Measurements from ENCODE around the gene C17orf67.

The C17orf67 gene

DNA sequence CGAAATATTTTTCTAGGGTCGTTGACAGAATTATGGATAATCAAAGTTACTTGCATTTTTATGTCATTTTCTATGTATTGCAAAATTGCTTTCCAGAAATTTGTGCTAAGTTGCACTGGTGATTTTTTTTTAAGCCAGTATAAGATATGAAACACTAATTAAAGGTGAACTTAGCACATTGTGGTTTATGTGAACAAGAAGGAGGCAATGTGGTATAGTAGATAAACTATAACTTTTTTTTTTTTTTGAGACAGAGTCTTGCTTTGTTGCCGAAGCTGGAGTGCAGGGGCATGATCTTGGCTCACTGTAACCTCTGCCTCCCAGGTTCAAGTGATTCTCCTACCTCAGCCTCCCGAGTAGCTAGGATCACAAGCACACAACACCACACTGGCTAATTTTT lies 13.4 kb upstream of the C17orf67 start:
- Mint-ChIP-seq H3K9me3 (no peaks in the 10 kb centered on the region), H3K4me3 (no peak overlapping the region), H3K27me3 (no peaks in the 10 kb centered on the region), H3K27ac (no peak overlapping the region), H3K4me1 (peaks cover 13% of the 10 kb centered on the region)
- ATAC-seq: no peak
- no peak for DNase-seq

DNA sequence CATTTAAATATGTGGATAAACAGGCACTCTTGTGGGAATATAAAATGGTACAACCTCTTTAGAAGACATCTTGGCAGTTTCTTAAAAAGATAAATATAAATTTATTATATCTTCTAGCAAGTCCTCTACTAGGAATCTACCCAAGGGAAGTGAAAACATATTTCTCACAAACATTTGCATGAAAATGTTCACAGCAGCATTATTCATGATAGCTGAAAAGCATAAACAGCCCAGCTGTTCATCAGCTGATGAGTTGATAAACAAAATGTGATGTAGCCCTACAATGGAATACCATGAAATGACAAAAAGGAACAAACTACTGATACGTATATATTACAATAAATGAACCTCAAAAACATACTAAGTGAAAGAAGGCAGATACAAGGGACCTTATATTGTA lies 12.2 kb upstream of the C17orf67 start:
- Mint-ChIP-seq H3K27me3 (no peaks in the 10 kb centered on the region), H3K27ac (no peak overlapping the region), H3K9me3 (no peaks in the 10 kb centered on the region), H3K4me3 (no peak overlapping the region), H3K4me1 (peaks cover 12% of the 10 kb centered on the region)
- DNase-seq: no peak
- ATAC-seq: no peak

DNA sequence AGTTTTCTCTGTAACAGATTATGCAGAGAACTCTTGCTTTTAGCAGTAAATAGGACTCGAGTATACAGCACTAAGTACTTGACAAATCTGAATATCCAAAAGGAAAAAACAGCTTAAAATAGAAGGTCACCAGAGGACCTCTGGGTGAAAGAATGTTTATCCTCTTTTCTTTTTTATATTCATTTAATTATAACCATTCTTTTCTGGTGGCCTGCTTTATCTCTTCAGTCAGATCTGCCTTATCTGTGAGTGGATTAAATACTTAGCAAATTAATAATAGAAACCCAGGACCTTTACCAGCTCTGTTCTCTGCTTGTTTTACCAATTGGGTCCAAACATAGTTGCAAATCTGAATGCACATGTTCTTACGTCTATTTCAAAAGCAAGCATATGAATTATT lies 8.9 kb upstream of the C17orf67 start:
- H3K9me3 Mint-ChIP-seq: no peaks in the 10 kb centered on the region
- no peaks in the 10 kb centered on the region for H3K27me3 Mint-ChIP-seq
- no peak overlapping the region for H3K4me3 Mint-ChIP-seq
- no peak overlapping the region for H3K27ac Mint-ChIP-seq
- peaks cover 14% of the 10 kb centered on the region for H3K4me1 Mint-ChIP-seq
- ATAC-seq: no peak
- DNase-seq: no peak

DNA sequence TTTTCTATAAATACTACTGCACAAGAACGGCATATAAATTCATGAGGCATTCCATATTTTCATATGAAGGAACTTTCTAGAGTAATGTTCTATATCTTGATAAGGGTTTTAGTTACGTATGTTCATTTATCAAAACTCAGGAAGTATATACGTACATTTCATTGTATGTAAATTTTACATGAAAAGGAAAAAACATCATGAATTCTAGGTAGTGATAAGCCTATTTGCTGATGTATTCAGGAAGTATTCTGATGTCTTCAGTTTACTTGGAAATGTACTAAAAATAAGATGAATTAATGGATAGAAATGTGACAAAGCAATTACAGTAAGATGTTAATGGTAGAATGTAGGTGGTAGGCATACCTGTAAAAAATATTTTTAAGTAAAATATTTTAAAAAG lies 5.0 kb upstream of the C17orf67 start:
- H3K4me1 Mint-ChIP-seq: peaks cover 37% of the 10 kb centered on the region
- DNase-seq (no peak), ATAC-seq (no peak)
- H3K27me3 Mint-ChIP-seq: no peaks in the 10 kb centered on the region
- no peaks in the 10 kb centered on the region for H3K9me3 Mint-ChIP-seq
- no peak overlapping the region for H3K27ac Mint-ChIP-seq
- H3K4me3 Mint-ChIP-seq: no peak overlapping the region

- H3K4me3 Mint-ChIP-seq: peak overlapping the region; percentile 96
- DNase-seq (no peak), ATAC-seq (no peak)
Measured at GRCh38 chr17:56835264-56835585, 1.5 kb upstream of the C17orf67 start.

GRCh38 chr17:56834380-56835263 lies 902 bp upstream of the C17orf67 start:
- H3K27me3 Mint-ChIP-seq: no peaks in the 10 kb centered on the region
- H3K4me3 Mint-ChIP-seq: peak overlapping the region; percentile 96
- H3K4me1 Mint-ChIP-seq: peaks cover 71% of the 10 kb centered on the region
- peak overlapping the region; percentile 93 to 98 for H3K27ac Mint-ChIP-seq
- H3K9me3 Mint-ChIP-seq: no peaks in the 10 kb centered on the region
- ATAC-seq (peak; percentile 60), DNase-seq (peak; percentile 77 to 79)

More at GRCh38 chr17:56835264-56835585, 1.5 kb upstream of the C17orf67 start:
- H3K9me3 Mint-ChIP-seq: no peaks in the 10 kb centered on the region
- peak overlapping the region in 1 of 2 donors; percentile 93 for H3K27ac Mint-ChIP-seq
- H3K4me1 Mint-ChIP-seq: peaks cover 65% of the 10 kb centered on the region
- no peaks in the 10 kb centered on the region for H3K27me3 Mint-ChIP-seq

DNA sequence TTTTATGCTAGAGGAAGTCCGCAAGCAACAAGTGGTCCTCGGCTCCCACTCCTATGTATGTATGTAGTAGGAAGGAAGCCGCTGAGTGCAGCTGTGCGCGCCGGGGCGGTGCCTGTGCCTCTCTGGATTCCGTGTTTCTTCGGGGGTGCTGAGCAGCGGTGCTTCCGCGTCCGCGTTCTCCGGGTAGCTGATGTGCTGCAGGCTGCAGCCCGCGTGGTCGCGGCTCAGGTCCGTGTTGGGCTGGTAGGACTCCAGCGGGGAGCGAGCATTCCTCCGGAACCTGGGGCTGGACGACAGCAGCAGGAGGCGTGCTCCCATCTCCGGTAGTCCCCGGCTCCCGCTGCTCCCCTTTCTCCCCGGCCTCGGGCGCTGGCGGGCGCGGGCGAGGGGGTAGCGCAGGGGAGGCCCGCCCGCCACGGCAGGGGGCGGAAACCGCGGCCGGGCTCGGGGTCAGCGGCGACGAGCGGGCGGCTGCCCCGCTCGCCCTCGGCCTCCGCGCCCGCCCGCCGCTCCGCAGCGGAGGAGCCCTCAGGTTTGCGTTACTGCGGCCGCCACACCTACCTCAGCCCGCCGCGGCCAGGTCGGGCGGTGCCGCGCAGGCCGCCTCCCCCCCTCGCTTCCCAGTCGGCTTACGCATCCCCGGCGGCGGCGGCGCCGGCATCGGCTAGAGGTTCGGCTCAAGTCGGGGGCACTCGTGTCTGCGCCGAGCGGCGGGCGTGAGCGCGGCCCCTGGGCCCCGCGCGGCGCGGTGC lies 487 bp downstream of the C17orf67 start:
- ATAC-seq (peak; percentile 77), DNase-seq (peak; percentile 67 to 68)
- Mint-ChIP-seq H3K9me3 (no peaks in the 10 kb centered on the region), H3K4me1 (peaks cover 74% of the 10 kb centered on the region), H3K4me3 (peak overlapping the region; percentile 85 to 96), H3K27ac (peak overlapping the region; percentile 90 to 95), H3K27me3 (no peaks in the 10 kb centered on the region)

GRCh38 chr17:56832446-56832845 lies 1.3 kb downstream of the C17orf67 start:
- Mint-ChIP-seq H3K4me1 (peaks cover 66% of the 10 kb centered on the region), H3K27me3 (no peaks in the 10 kb centered on the region), H3K9me3 (no peaks in the 10 kb centered on the region), H3K4me3 (peak overlapping the region; percentile 81 to 91), H3K27ac (peak overlapping the region; percentile 27 to 95)
- no peak for DNase-seq
- ATAC-seq: no peak

DNA sequence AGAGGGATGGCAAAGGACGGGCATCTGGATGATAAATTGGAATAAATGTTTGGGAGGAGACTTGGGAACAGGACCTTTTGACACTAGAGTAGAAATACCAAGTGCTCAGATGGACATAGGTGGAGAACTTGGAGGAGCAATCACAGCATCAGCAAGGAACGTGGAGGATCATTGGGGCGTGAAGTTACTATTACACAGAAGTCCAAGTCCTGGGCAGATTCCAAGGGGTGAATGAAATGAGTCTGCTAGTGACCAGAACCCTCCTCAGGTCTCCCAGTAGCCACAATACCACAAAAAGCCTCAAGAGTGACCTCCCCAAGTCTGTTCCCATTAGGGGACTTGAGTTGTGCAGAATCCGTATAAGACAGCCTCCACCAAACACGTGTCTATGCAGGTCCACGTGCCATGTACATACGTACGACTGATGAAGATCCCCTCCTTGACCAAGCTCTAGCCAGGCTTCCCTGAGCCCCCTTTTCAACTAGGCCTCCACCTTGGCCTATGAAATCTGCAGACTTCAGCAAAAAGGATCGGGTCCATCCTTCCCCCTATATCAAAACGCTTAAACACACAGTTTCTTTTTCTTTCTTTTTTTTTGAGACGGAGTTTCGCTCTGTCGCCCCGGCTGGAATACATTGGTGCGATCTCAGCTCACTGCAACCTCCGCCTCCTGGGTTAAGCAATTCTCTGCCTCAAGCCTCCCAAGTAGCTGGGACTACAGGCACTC lies 2.2 kb downstream of the C17orf67 start:
- ATAC-seq: no peak
- Mint-ChIP-seq H3K9me3 (no peaks in the 10 kb centered on the region), H3K4me3 (peak overlapping the region in 1 of 2 donors; percentile 91), H3K27me3 (no peaks in the 10 kb centered on the region), H3K27ac (peak overlapping the region in 1 of 2 donors; percentile 34), H3K4me1 (peaks cover 57% of the 10 kb centered on the region)
- no peak for DNase-seq

DNA sequence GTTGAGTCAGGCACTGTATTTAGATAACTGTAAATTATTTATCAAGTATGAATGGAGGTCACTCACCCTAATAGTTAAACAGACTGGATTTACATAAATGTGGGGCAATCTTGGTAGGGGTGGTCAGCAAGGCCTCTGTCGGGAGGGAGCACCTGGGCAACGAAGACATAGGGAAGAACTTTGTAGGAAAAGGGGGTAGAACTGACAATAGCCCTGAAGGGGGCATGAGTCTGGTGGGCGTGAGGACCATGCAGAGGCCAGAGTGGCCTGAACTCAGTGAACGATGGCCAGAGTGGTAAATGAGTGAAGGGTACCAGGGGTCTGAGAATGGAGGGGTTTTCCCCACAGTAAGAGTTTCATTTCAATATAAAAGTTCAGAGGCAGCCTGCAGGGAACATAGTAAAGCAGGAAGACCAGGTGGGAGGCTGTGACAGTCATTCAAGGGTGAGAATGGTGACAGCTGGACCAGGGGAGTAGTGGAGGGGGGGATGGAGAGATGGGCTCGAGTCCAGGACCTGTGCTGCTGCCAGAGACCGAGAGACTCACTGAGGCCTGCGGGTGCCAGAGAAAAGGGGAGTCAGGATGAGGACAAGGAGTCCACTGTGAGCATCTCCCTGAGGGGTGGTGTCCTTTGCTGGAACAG lies 2.9 kb downstream of the C17orf67 start:
- ATAC-seq (no peak), DNase-seq (no peak)
- H3K9me3 Mint-ChIP-seq: no peaks in the 10 kb centered on the region
- peak overlapping the region in 1 of 2 donors; percentile 24 for H3K4me3 Mint-ChIP-seq
- no peaks in the 10 kb centered on the region for H3K27me3 Mint-ChIP-seq
- H3K27ac Mint-ChIP-seq: no peak overlapping the region
- peaks cover 53% of the 10 kb centered on the region for H3K4me1 Mint-ChIP-seq

- ATAC-seq (no peak), DNase-seq (no peak)
- H3K9me3 Mint-ChIP-seq: no peaks in the 10 kb centered on the region
- H3K4me1 Mint-ChIP-seq: peaks cover 41% of the 10 kb centered on the region
- H3K4me3 Mint-ChIP-seq: no peak overlapping the region
- H3K27ac Mint-ChIP-seq: no peak overlapping the region
- no peaks in the 10 kb centered on the region for H3K27me3 Mint-ChIP-seq
Measured at GRCh38 chr17:56826611-56827414, 6.9 kb downstream of the C17orf67 start.

DNA sequence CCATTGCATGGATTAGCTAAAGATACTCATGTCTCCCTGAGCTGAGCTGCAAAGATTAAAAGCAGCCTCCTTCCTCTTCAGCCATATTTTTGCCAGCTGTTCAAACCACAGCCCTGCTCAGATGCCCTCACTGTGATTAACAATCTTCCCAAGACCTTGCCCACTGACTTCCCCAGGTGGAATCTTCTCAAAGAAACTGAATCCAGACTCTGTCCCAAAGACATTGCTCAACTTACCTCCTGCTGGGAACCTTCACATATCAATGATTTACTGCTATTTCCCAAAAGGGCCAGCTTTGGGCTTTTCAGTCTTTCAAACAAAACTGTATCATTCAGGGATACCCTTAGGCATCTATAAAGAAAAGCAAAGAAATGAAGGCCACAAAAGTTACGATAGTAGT lies 9.2 kb downstream of the C17orf67 start:
- peak overlapping the region in 1 of 2 donors; percentile 2 for H3K27ac Mint-ChIP-seq
- no peak overlapping the region for H3K4me3 Mint-ChIP-seq
- H3K9me3 Mint-ChIP-seq: no peaks in the 10 kb centered on the region
- no peaks in the 10 kb centered on the region for H3K27me3 Mint-ChIP-seq
- DNase-seq (no peak), ATAC-seq (no peak)
- peaks cover 28% of the 10 kb centered on the region for H3K4me1 Mint-ChIP-seq

DNA sequence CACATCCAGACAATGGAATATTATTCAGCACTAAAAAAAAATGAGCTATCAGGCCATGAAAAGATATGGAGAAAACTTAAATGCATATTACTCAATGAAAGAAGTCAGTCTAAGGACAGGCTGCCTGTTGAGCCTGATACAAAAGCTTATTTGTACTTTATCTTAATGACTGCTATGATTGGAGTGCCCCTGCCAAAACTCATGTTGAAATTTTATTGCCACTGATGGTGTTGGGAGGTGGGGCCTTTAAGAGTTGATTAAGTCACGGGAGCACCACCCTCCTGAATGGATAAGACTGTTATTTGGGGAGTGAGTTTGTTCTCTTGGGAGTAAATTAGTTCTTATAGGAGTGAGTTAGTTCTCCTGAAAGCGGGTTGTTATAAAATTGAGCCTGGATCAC lies 9.9 kb downstream of the C17orf67 start:
- no peaks in the 10 kb centered on the region for H3K9me3 Mint-ChIP-seq

DNA sequence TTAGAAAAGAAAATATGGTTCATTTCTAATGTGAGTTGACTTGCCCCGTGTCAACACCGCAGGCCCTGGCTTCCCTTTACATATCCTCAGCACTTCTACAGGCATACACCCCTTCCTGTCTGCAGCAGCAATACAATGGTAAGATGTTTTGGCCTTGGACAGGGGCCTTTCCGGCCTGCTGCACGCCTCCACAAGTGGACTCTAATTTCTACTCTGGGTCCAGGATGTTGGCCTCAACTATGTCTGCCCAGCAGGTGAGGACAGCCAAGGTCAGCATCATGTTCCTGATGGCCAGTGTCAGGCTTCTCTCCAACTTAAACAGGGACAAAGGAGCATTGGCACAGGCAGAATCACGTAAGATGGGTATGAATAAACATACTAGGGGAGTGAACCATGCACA lies 11.0 kb downstream of the C17orf67 start:
- Mint-ChIP-seq H3K4me1 (peaks cover 25% of the 10 kb centered on the region), H3K27ac (peak overlapping the region in 1 of 2 donors; percentile 13), H3K9me3 (no peaks in the 10 kb centered on the region)

More for the DNA sequence above, 9.9 kb downstream of the C17orf67 start:
- H3K4me3 Mint-ChIP-seq: no peak overlapping the region
- H3K27ac Mint-ChIP-seq: no peak overlapping the region
- ATAC-seq: no peak
- no peak for DNase-seq
- no peaks in the 10 kb centered on the region for H3K27me3 Mint-ChIP-seq
- H3K4me1 Mint-ChIP-seq: peaks cover 28% of the 10 kb centered on the region

More for the DNA sequence above, 11.0 kb downstream of the C17orf67 start:
- no peaks in the 10 kb centered on the region for H3K27me3 Mint-ChIP-seq
- DNase-seq (no peak), ATAC-seq (no peak)
- no peak overlapping the region for H3K4me3 Mint-ChIP-seq
